Measurements from ENCODE around the gene OR1L6.

The OR1L6 gene

GRCh38 chr9:122742003-122742402 is at the start of gene OR1L6:
Gene OR1L6 (plus strand): TSS chr9:122742303. CDS start chr9:122749848, 7,545 bp downstream.
- intact Hi-C loops (cut with DNase I) = no loop called here
- DNase-seq = no peak

GRCh38 chr9:122695696-122696095 is 46.4 kb upstream of the OR1L6 start:
- DNase-seq = no peak
- intact Hi-C loops (cut with DNase I) = no loop called here

GRCh38 chr9:122718038-122718437 is 24.1 kb upstream of the OR1L6 start:
- intact Hi-C loops (cut with DNase I) = no loop called here

GRCh38 chr9:122719218-122719617 is 22.9 kb upstream of the OR1L6 start:
- intact Hi-C loops (cut with DNase I) = no loop called here

More at GRCh38 chr9:122718038-122718437, 24.1 kb upstream of the OR1L6 start:
- DNase-seq = no peak

GRCh38 chr9:122723690-122724089 is 18.4 kb upstream of the OR1L6 start, which contains the start of gene OR1L4:
Gene OR1L4 (plus strand): TSS chr9:122723990. CDS start chr9:122723990, 0 bp downstream.
- intact Hi-C loops (cut with DNase I) = no loop called here
- no peak for DNase-seq

More at GRCh38 chr9:122719218-122719617, 22.9 kb upstream of the OR1L6 start:
- DNase-seq = no peak

- no peak for DNase-seq
- intact Hi-C loops (cut with DNase I) = no loop called here
These were observed 12.7 kb downstream of the OR1L6 start for GRCh38 chr9:122754825-122755224.

GRCh38 chr9:122767817-122768216 is 25.7 kb downstream of the OR1L6 start:
- intact Hi-C loops (cut with DNase I) = no loop called here
- DNase-seq = no peak

GRCh38 chr9:122777052-122777451 is 34.9 kb downstream of the OR1L6 start:
- DNase-seq = no peak
- intact Hi-C loops (cut with DNase I) = no loop called here

- intact Hi-C loops (cut with DNase I) = no loop called here
- no peak for DNase-seq
These were observed 36.0 kb downstream of the OR1L6 start for GRCh38 chr9:122777935-122778627.

- no peak for DNase-seq
- intact Hi-C loops (cut with DNase I) = no loop called here
These were observed 37.1 kb downstream of the OR1L6 start for GRCh38 chr9:122779181-122779580.

- intact Hi-C loops (cut with DNase I) = no loop called here
- DNase-seq = no peak
These were observed 37.9 kb downstream of the OR1L6 start for GRCh38 chr9:122780026-122780425.

- no peak for DNase-seq
- intact Hi-C loops (cut with DNase I) = no loop called here
These were observed 39.6 kb downstream of the OR1L6 start for GRCh38 chr9:122781671-122782070.

- DNase-seq = no peak
- intact Hi-C loops (cut with DNase I) = no loop called here
These were observed 43.2 kb downstream of the OR1L6 start for GRCh38 chr9:122785269-122785668.

GRCh38 chr9:122786338-122786737 is 44.2 kb downstream of the OR1L6 start:
- DNase-seq = no peak
- intact Hi-C loops (cut with DNase I) = no loop called here

GRCh38 chr9:122788831-122789230 is 46.7 kb downstream of the OR1L6 start, which contains the start of gene OR5C1:
Gene OR5C1 (plus strand): TSS chr9:122788933. CDS start chr9:122788933, 0 bp downstream.
- intact Hi-C loops (cut with DNase I) = no loop called here
- no peak for DNase-seq

GRCh38 chr9:122789256-122790046 is 47.3 kb downstream of the OR1L6 start:
- intact Hi-C loops (cut with DNase I) = no loop called here
- no peak for DNase-seq

- intact Hi-C loops (cut with DNase I) = no loop called here
- no peak for DNase-seq
These were observed 50.0 kb downstream of the OR1L6 start for GRCh38 chr9:122791872-122792669.

- DNase-seq = no peak
- intact Hi-C loops (cut with DNase I) = no loop called here
These were observed 55.4 kb downstream of the OR1L6 start for GRCh38 chr9:122797316-122798063.
